HUES48 (cell line): ENCODE data around the gene CCDC141.
A peak's percentile ranks its signal among the peaks of the same experiment; 100 is the strongest.

ENCODE experiments used
- H3K27ac ChIP-seq: one replicate; pipeline ENCODE4 v1.7.0; 2013; ENCODE audit warnings: low read depth, low read length, inconsistent platforms
- H3K27me3 ChIP-seq: 2 replicates; pipeline ENCODE4 v1.6.1; 2013; ENCODE audit warnings: mild to moderate bottlenecking, low read length; ENCODE audit not compliant: control insufficient read depth, insufficient read depth
- H3K36me3 ChIP-seq: 2 replicates; pipeline ENCODE4 v1.6.1; 2013; ENCODE audit warnings: low read length; ENCODE audit not compliant: control insufficient read depth, insufficient read depth
- H3K4me1 ChIP-seq: 2 replicates; pipeline ENCODE4 v1.6.1; 2013; ENCODE audit warnings: mild to moderate bottlenecking, low read length; ENCODE audit not compliant: control insufficient read depth, insufficient read depth
- H3K4me3 ChIP-seq: 2 replicates; pipeline ENCODE4 v1.5.1; 2013; ENCODE audit warnings: mild to moderate bottlenecking, low read depth, low read length
- H3K9ac ChIP-seq: 2 replicates; pipeline ENCODE4 v1.6.1; 2013; ENCODE audit warnings: mild to moderate bottlenecking, low read depth, low read length, moderate library complexity
- H3K9me3 ChIP-seq: 2 replicates; pipeline ENCODE4 v1.6.1; 2013; ENCODE audit warnings: low read length; ENCODE audit not compliant: control insufficient read depth, insufficient read depth

The CCDC141 gene

GRCh38 chr2:178911039-178911438, 138.9 kb downstream of the CCDC141 start:
- Histone ChIP-seq H3K9ac (no peak overlapping the region), H3K36me3 (no peaks in the 10 kb centered on the region), H3K9me3 (no peaks in the 10 kb centered on the region), H3K27me3 (no peaks in the 10 kb centered on the region), H3K27ac (no peak overlapping the region), H3K4me3 (no peak overlapping the region), H3K4me1 (no peaks in the 10 kb centered on the region)

- H3K36me3 ChIP-seq = no peaks in the 10 kb centered on the region
- H3K27me3 ChIP-seq = no peaks in the 10 kb centered on the region
- peak overlapping the region; percentile 10 for H3K27ac ChIP-seq
- no peaks in the 10 kb centered on the region for H3K9me3 ChIP-seq
- no peak overlapping the region for H3K4me3 ChIP-seq
- no peak overlapping the region for H3K9ac ChIP-seq
- H3K4me1 ChIP-seq = no peaks in the 10 kb centered on the region
These were observed 139.9 kb downstream of the CCDC141 start for GRCh38 chr2:178910005-178910404.

- H3K9me3 ChIP-seq = no peaks in the 10 kb centered on the region
- H3K4me1 ChIP-seq = no peaks in the 10 kb centered on the region
- H3K27ac ChIP-seq = peak overlapping the region; percentile 10
- H3K9ac ChIP-seq = no peak overlapping the region
- no peaks in the 10 kb centered on the region for H3K27me3 ChIP-seq
- H3K4me3 ChIP-seq = no peak overlapping the region
- no peaks in the 10 kb centered on the region for H3K36me3 ChIP-seq
These were observed 140.4 kb downstream of the CCDC141 start for GRCh38 chr2:178909507-178909906.

GRCh38 chr2:178908810-178909209, 141.1 kb downstream of the CCDC141 start:
- H3K9me3 ChIP-seq = no peaks in the 10 kb centered on the region
- no peak overlapping the region for H3K9ac ChIP-seq
- H3K27ac ChIP-seq = no peak overlapping the region
- no peak overlapping the region for H3K4me3 ChIP-seq
- H3K4me1 ChIP-seq = no peaks in the 10 kb centered on the region
- no peaks in the 10 kb centered on the region for H3K27me3 ChIP-seq
- H3K36me3 ChIP-seq = no peaks in the 10 kb centered on the region

- no peak overlapping the region for H3K27ac ChIP-seq
- H3K9ac ChIP-seq = no peak overlapping the region
- no peaks in the 10 kb centered on the region for H3K4me1 ChIP-seq
- no peak overlapping the region for H3K4me3 ChIP-seq
- H3K9me3 ChIP-seq = no peaks in the 10 kb centered on the region
- H3K36me3 ChIP-seq = no peaks in the 10 kb centered on the region
- no peaks in the 10 kb centered on the region for H3K27me3 ChIP-seq
These were observed 144.7 kb downstream of the CCDC141 start for GRCh38 chr2:178905261-178905660.

- no peak overlapping the region for H3K4me3 ChIP-seq
These were observed 150.3 kb downstream of the CCDC141 start for GRCh38 chr2:178899656-178900055.

GRCh38 chr2:178895872-178896271, 154.1 kb downstream of the CCDC141 start:
- Histone ChIP-seq H3K4me3 (no peak overlapping the region), H3K36me3 (no peaks in the 10 kb centered on the region), H3K9ac (no peak overlapping the region), H3K27me3 (no peaks in the 10 kb centered on the region), H3K27ac (no peak overlapping the region), H3K4me1 (peaks cover 10% of the 10 kb centered on the region; the same call in 1 of the 2 replicates), H3K9me3 (no peaks in the 10 kb centered on the region)

More at GRCh38 chr2:178899656-178900055, 150.3 kb downstream of the CCDC141 start:
- Histone ChIP-seq H3K27ac (no peak overlapping the region), H3K36me3 (no peaks in the 10 kb centered on the region), H3K27me3 (no peaks in the 10 kb centered on the region), H3K9ac (no peak overlapping the region), H3K9me3 (no peaks in the 10 kb centered on the region), H3K4me1 (no peaks in the 10 kb centered on the region)

- H3K9me3 ChIP-seq = no peaks in the 10 kb centered on the region
- no peak overlapping the region for H3K9ac ChIP-seq
- H3K27me3 ChIP-seq = no peaks in the 10 kb centered on the region
- no peak overlapping the region for H3K4me3 ChIP-seq
- no peak overlapping the region for H3K27ac ChIP-seq
- no peaks in the 10 kb centered on the region for H3K36me3 ChIP-seq
- H3K4me1 ChIP-seq = peaks cover 10% of the 10 kb centered on the region; the same call in 1 of the 2 replicates
These were observed 154.8 kb downstream of the CCDC141 start for GRCh38 chr2:178895171-178895570.

GRCh38 chr2:178892751-178893625, 156.9 kb downstream of the CCDC141 start:
- no peak overlapping the region for H3K4me3 ChIP-seq
- no peaks in the 10 kb centered on the region for H3K9me3 ChIP-seq
- peaks cover 10% of the 10 kb centered on the region; the same call in 1 of the 2 replicates for H3K4me1 ChIP-seq
- no peaks in the 10 kb centered on the region for H3K36me3 ChIP-seq
- H3K27ac ChIP-seq = no peak overlapping the region
- no peak overlapping the region for H3K9ac ChIP-seq
- H3K27me3 ChIP-seq = no peaks in the 10 kb centered on the region

- Histone ChIP-seq H3K27me3 (no peaks in the 10 kb centered on the region), H3K9me3 (no peaks in the 10 kb centered on the region), H3K27ac (no peak overlapping the region)
These were observed 157.9 kb downstream of the CCDC141 start for GRCh38 chr2:178891959-178892485.

GRCh38 chr2:178891265-178891958, 158.5 kb downstream of the CCDC141 start:
- Histone ChIP-seq H3K9ac (no peak overlapping the region), H3K4me1 (peaks cover 10% of the 10 kb centered on the region; the same call in 1 of the 2 replicates), H3K27ac (no peak overlapping the region), H3K4me3 (no peak overlapping the region), H3K27me3 (no peaks in the 10 kb centered on the region), H3K36me3 (no peaks in the 10 kb centered on the region), H3K9me3 (no peaks in the 10 kb centered on the region)

More at GRCh38 chr2:178891959-178892485, 157.9 kb downstream of the CCDC141 start:
- H3K36me3 ChIP-seq = no peaks in the 10 kb centered on the region
- H3K4me3 ChIP-seq = no peak overlapping the region
- no peak overlapping the region for H3K9ac ChIP-seq
- peaks cover 10% of the 10 kb centered on the region; the same call in 1 of the 2 replicates for H3K4me1 ChIP-seq
